Endothelial cell (in vitro differentiated cells): ENCODE results near the gene IRF7. TPM values are rescaled to one million over a fixed set of nuclear protein-coding genes. Genes with fewer than 3 reads are reported as not detected.
A peak's percentile ranks its signal among the peaks of the same experiment; 100 is the strongest.

Source experiments
- DNase-seq: peaks from one replicate; pipeline ENCODE4 v3.0.0; 2021; ENCODE audit warnings: low spot score
- H3K27ac Mint-ChIP-seq: one replicate; pipeline ENCODE4 v1.8.0; 2021; ENCODE audit warnings: mixed read lengths, inconsistent platforms; ENCODE audit not compliant: unreplicated experiment
- H3K27me3 Mint-ChIP-seq: one replicate; pipeline ENCODE4 v1.8.0; 2021; ENCODE audit warnings: mild to moderate bottlenecking, moderate library complexity, mixed read lengths, inconsistent platforms; ENCODE audit not compliant: unreplicated experiment
- H3K36me3 Mint-ChIP-seq: one replicate; pipeline ENCODE4 v1.8.0; 2021; ENCODE audit warnings: mild to moderate bottlenecking, low read depth, mixed read lengths, inconsistent platforms; ENCODE audit not compliant: unreplicated experiment
- H3K4me1 Mint-ChIP-seq: one replicate; pipeline ENCODE4 v1.8.0; 2021; ENCODE audit warnings: mild to moderate bottlenecking, mixed read lengths, inconsistent platforms; ENCODE audit not compliant: unreplicated experiment
- H3K4me3 Mint-ChIP-seq: one replicate; pipeline ENCODE4 v1.8.0; 2021; ENCODE audit warnings: mild to moderate bottlenecking, mixed read lengths, inconsistent platforms; ENCODE audit not compliant: unreplicated experiment
- H3K9me3 Mint-ChIP-seq: one replicate; pipeline ENCODE4 v1.8.0; 2021; ENCODE audit warnings: mixed read lengths, inconsistent platforms; ENCODE audit not compliant: unreplicated experiment
- CTCF ChIP-seq: fragments of 200-600 bp; sonication (generic); IDR thresholded peaks from one replicate; pipeline ENCODE4 v1.5.0; 2021; ENCODE audit warnings: antibody characterized with exemption; ENCODE audit not compliant: unreplicated experiment
- total RNA-seq: library from RNA; stranded (reverse); fragmentation: NEBNext Ultra II Directional; extraction: Animal tissue kit (Norgen Biotek cat#: 25700); gene quantifications from one replicate; pipeline ENCODE4 v1.2.1, GENCODE V29; 2021; ENCODE audit not compliant: unreplicated experiment

IRF7 gene
- total RNA-seq, 1 donor from 2014 or later: 11.6 TPM

- no peaks in the 10 kb centered on the region for H3K9me3 Mint-ChIP-seq
- H3K27ac Mint-ChIP-seq: no peak overlapping the region
- no peaks in the 10 kb centered on the region for H3K36me3 Mint-ChIP-seq
- H3K4me3 Mint-ChIP-seq: no peak overlapping the region
- no peaks in the 10 kb centered on the region for H3K4me1 Mint-ChIP-seq
- TF ChIP-seq CTCF: no peak
- H3K27me3 Mint-ChIP-seq: peaks cover 14% of the 10 kb centered on the region
- DNase-seq: no peak
Observed at GRCh38 chr11:617912-618682, 2.3 kb upstream of the IRF7 start.

GRCh38 chr11:617199-617911 is 1.6 kb upstream of the IRF7 start:
- Mint-ChIP-seq H3K27me3 (peaks cover 18% of the 10 kb centered on the region), H3K27ac (no peak overlapping the region), H3K9me3 (no peaks in the 10 kb centered on the region), H3K4me1 (no peaks in the 10 kb centered on the region), H3K4me3 (no peak overlapping the region), H3K36me3 (peaks cover 2% of the 10 kb centered on the region)
- TF ChIP-seq CTCF: no peak
- no peak for DNase-seq

- TF ChIP-seq CTCF: no peak
- H3K9me3 Mint-ChIP-seq: no peaks in the 10 kb centered on the region
- peaks cover 3% of the 10 kb centered on the region for H3K4me1 Mint-ChIP-seq
- H3K27ac Mint-ChIP-seq: no peak overlapping the region
- peaks cover 9% of the 10 kb centered on the region for H3K36me3 Mint-ChIP-seq
- no peak for DNase-seq
- peaks cover 25% of the 10 kb centered on the region for H3K27me3 Mint-ChIP-seq
- no peak overlapping the region for H3K4me3 Mint-ChIP-seq
Observed at GRCh38 chr11:616320-617198, 809 bp upstream of the IRF7 start.

GRCh38 chr11:614623-615503 is 887 bp downstream of the IRF7 start:
- Mint-ChIP-seq H3K4me1 (peaks cover 3% of the 10 kb centered on the region), H3K27me3 (peaks cover 25% of the 10 kb centered on the region), H3K9me3 (no peaks in the 10 kb centered on the region), H3K36me3 (peaks cover 9% of the 10 kb centered on the region), H3K27ac (peak overlapping the region; percentile 42), H3K4me3 (peak overlapping the region; percentile 83)
- no peak for TF ChIP-seq CTCF
- DNase-seq: no peak
